ENCODE measurements around the gene NAGS. TPM values are rescaled to one million over a fixed set of nuclear protein-coding genes. Genes with fewer than 3 reads are reported as not detected.

The NAGS gene
- total RNA-seq, 1 experiment from 2014 or later: 3.7 TPM

GRCh38 chr17:43984521-43984920, 19.9 kb upstream of the NAGS start:
- peaks cover 3% of the 10 kb centered on the region; the same call in 1 of the 2 replicates for H3K27me3 ChIP-seq (ENCODE audit: insufficient read depth, low read length)
- no peak overlapping the region for H4K8ac ChIP-seq (replicated peaks; ENCODE audit: insufficient read length, low read depth, low read length)
- no peak overlapping the region for H2BK5ac ChIP-seq (ENCODE audit: insufficient read length, low read length)
- no peak for TF ChIP-seq CTCF (conservative IDR thresholded peaks at IDR 0.05)
- H3K14ac ChIP-seq (ENCODE audit: insufficient read depth, low read length): no peak overlapping the region
- H2BK15ac ChIP-seq (ENCODE audit: low read depth, low read length): no peak overlapping the region
- no peak overlapping the region for H2AK5ac ChIP-seq (ENCODE audit: insufficient read length, low read length)
- no peaks in the 10 kb centered on the region; the same call in 1 of the 2 replicates for H3K4me1 ChIP-seq (ENCODE audit: insufficient read depth, low read length)
- no peak overlapping the region for H2BK20ac ChIP-seq (ENCODE audit: low read depth, low read length, poor library complexity, severe bottlenecking)
- Mint-ChIP-seq H3K27me3 (ENCODE audit: low read depth) (peaks cover 45% of the 10 kb centered on the region), H3K4me3 (peak overlapping the region; percentile 73 to 77), H3K27ac (no peak overlapping the region), H3K4me1 (peaks cover 11 to 22% of the 10 kb centered on the region in 2 experiments), H3K9me3 (no peaks in the 10 kb centered on the region), H3K36me3 (ENCODE audit: insufficient read depth in 1 of 3, low read depth in 3 of 3) (no peaks in the 10 kb centered on the region; a peak in 1 of 7 replicates)
- no peak overlapping the region for H3K4ac ChIP-seq (ENCODE audit: low read depth, low read length)
- no peak overlapping the region for H3K56ac ChIP-seq (ENCODE audit: insufficient read length, low read depth, low read length)
- H3K79me1 ChIP-seq (ENCODE audit: insufficient read depth, low read depth, low read length, poor library complexity, severe bottlenecking): no peaks in the 10 kb centered on the region
- H2BK12ac ChIP-seq (ENCODE audit: insufficient read length, low read depth, low read length): no peak overlapping the region
- H3K23ac ChIP-seq (ENCODE audit: insufficient read length, low read depth, low read length): no peak overlapping the region
- peak; percentile 66 for DNase-seq
- no peak overlapping the region for H4K91ac ChIP-seq (ENCODE audit: insufficient read length, low read depth, low read length)
- no peaks in the 10 kb centered on the region for H4K20me1 ChIP-seq (ENCODE audit: control insufficient read depth, insufficient read depth, insufficient read length)
- H3K4me2 ChIP-seq (ENCODE audit: insufficient read depth, insufficient read length, low read length): peak overlapping the region; percentile 35
- H3K27ac ChIP-seq (ENCODE audit: insufficient read length, low read depth, low read length): no peak overlapping the region
- peak overlapping the region; percentile 69 for H2AFZ ChIP-seq (ENCODE audit: low read length)
- no peak overlapping the region for H3K9ac ChIP-seq (ENCODE audit: extremely low read depth, insufficient read length, low read length)
- H2BK120ac ChIP-seq (ENCODE audit: low read depth, low read length, poor library complexity, severe bottlenecking): no peak overlapping the region
- no CpG with 5 or more reads among the region's 8 CpGs for WGBS (ENCODE audit: extremely low coverage, insufficient read length, low lambda C conversion rate)
- no peak overlapping the region for H3K18ac ChIP-seq (ENCODE audit: insufficient read length, low read depth, low read length)
- no peaks in the 10 kb centered on the region for H3K79me2 ChIP-seq (ENCODE audit: insufficient read depth, low read length)
- H3T11ph ChIP-seq (ENCODE audit: low read length): no peak overlapping the region
- H3K23me2 ChIP-seq (ENCODE audit: insufficient read length, low read depth, low read length, poor library complexity, severe bottlenecking): peaks cover 5% of the 10 kb centered on the region
- no peak overlapping the region for H4K5ac ChIP-seq (ENCODE audit: insufficient read length, low read depth, low read length)
- no peaks in the 10 kb centered on the region for H3K9me3 ChIP-seq (ENCODE audit: control insufficient read depth, low read depth, low read length)
